Trophoblast cell (in vitro differentiated cells and primary cell): ENCODE results near the gene METTL26.

Source experiments
- DNase-seq, 2 donors: peaks; one replicate each; pipeline ENCODE4 v3.0.0-alpha.2; 2016
- H2AFZ ChIP-seq: 2 replicates; pipeline ENCODE4 v1.6.1; 2013; ENCODE audit warnings: low read length, moderate library complexity, mild to moderate bottlenecking; ENCODE audit not compliant: insufficient read depth, poor library complexity
- H2AK5ac ChIP-seq: 2 replicates; pipeline ENCODE4 v1.6.1; 2013; ENCODE audit warnings: mild to moderate bottlenecking, low read length
- H2BK120ac ChIP-seq: 2 replicates; pipeline ENCODE4 v1.6.1; 2013; ENCODE audit warnings: low read length, mild to moderate bottlenecking, moderate library complexity; ENCODE audit not compliant: insufficient read depth, poor library complexity
- H2BK12ac ChIP-seq: 2 replicates; pipeline ENCODE4 v1.6.1; 2013; ENCODE audit warnings: mild to moderate bottlenecking, low read length, moderate library complexity
- H2BK5ac ChIP-seq: 2 replicates; pipeline ENCODE4 v1.6.1; 2013; ENCODE audit warnings: low read length, low read depth, moderate library complexity, mild to moderate bottlenecking; ENCODE audit not compliant: poor library complexity
- H3K14ac ChIP-seq: 2 replicates; pipeline ENCODE4 v1.6.1; 2013; ENCODE audit warnings: mild to moderate bottlenecking, low read length
- H3K18ac ChIP-seq: 2 replicates; pipeline ENCODE4 v1.6.1; 2013; ENCODE audit warnings: mild to moderate bottlenecking, low read length
- H3K23ac ChIP-seq: 2 replicates; pipeline ENCODE4 v1.6.1; 2013; ENCODE audit warnings: low read length
- H3K27ac ChIP-seq: 2 replicates; pipeline ENCODE4 v1.5.1; 2013; ENCODE audit warnings: low read depth, mild to moderate bottlenecking, inconsistent platforms, low read length, moderate library complexity
- H3K27me3 ChIP-seq: 2 replicates; pipeline ENCODE4 v1.6.1; 2013; ENCODE audit warnings: inconsistent platforms, mild to moderate bottlenecking, low read length, moderate library complexity; ENCODE audit not compliant: insufficient read depth
- H3K36me3 ChIP-seq, 2 experiments: 1 replicate in 1 of 2; 2 replicates in 1 of 2; pipeline ENCODE4 v1.6.1; 2013; ENCODE audit warnings: low read length in 2 of 2, mild to moderate bottlenecking in 2 of 2, moderate library complexity in 1 of 2; ENCODE audit not compliant: insufficient read depth in 2 of 2, control insufficient read depth in 1 of 2
- H3K4ac ChIP-seq: 2 replicates; pipeline ENCODE4 v1.6.1; 2013; ENCODE audit warnings: low read depth, mild to moderate bottlenecking, low read length, moderate library complexity
- H3K4me1 ChIP-seq, 2 experiments: 1 replicate in 1 of 2; 2 replicates in 1 of 2; pipeline ENCODE4 v1.6.1; 2013; ENCODE audit warnings: low read length in 2 of 2, mild to moderate bottlenecking in 2 of 2, moderate library complexity in 1 of 2; ENCODE audit not compliant: insufficient read depth in 2 of 2, control insufficient read depth in 1 of 2
- H3K4me2 ChIP-seq: 2 replicates; pipeline ENCODE4 v1.6.1; 2013; ENCODE audit warnings: inconsistent platforms, mild to moderate bottlenecking, low read length, moderate library complexity
- H3K4me3 ChIP-seq: 2 replicates; pipeline ENCODE4 v1.5.1; 2013; ENCODE audit warnings: mild to moderate bottlenecking, low read depth, low read length, inconsistent platforms
- H3K79me1 ChIP-seq: one replicate; pipeline ENCODE4 v1.6.1; 2013; ENCODE audit warnings: low read length
- H3K79me2 ChIP-seq: 2 replicates; pipeline ENCODE4 v1.6.1; 2013; ENCODE audit warnings: low read length, mild to moderate bottlenecking; ENCODE audit not compliant: control insufficient read depth, insufficient read depth, poor library complexity
- H3K9ac ChIP-seq: 2 replicates; pipeline ENCODE4 v1.6.1; 2013; ENCODE audit warnings: mild to moderate bottlenecking, low read length
- H3K9me3 ChIP-seq: 2 replicates; pipeline ENCODE4 v1.6.1; 2013; ENCODE audit warnings: low read depth, mild to moderate bottlenecking, control low read depth, inconsistent platforms, low read length; ENCODE audit not compliant: insufficient read depth
- H4K12ac ChIP-seq: 2 replicates; pipeline ENCODE4 v1.6.1; 2013; ENCODE audit warnings: low read depth, mild to moderate bottlenecking, low read length, moderate library complexity
- H4K8ac ChIP-seq: 2 replicates; pipeline ENCODE4 v1.6.1; 2013; ENCODE audit warnings: low read depth, mild to moderate bottlenecking, low read length, moderate library complexity
- H4K91ac ChIP-seq: one replicate; pipeline ENCODE4 v1.6.1; 2013; ENCODE audit warnings: low read depth, mild to moderate bottlenecking, low read length, moderate library complexity
- WGBS: extraction: QIAGEN DNeasy Blood & Tissue Kit; methylation state at CpG from one replicate; pipeline ENCODE4 v1.1.7; 2013; ENCODE audit warnings: missing lambda C conversion rate; ENCODE audit not compliant: insufficient read length, insufficient coverage; ENCODE audit errors: extremely low coverage; 5-methylcytosine and 5-hydroxymethylcytosine counted together

Gene METTL26

DNA sequence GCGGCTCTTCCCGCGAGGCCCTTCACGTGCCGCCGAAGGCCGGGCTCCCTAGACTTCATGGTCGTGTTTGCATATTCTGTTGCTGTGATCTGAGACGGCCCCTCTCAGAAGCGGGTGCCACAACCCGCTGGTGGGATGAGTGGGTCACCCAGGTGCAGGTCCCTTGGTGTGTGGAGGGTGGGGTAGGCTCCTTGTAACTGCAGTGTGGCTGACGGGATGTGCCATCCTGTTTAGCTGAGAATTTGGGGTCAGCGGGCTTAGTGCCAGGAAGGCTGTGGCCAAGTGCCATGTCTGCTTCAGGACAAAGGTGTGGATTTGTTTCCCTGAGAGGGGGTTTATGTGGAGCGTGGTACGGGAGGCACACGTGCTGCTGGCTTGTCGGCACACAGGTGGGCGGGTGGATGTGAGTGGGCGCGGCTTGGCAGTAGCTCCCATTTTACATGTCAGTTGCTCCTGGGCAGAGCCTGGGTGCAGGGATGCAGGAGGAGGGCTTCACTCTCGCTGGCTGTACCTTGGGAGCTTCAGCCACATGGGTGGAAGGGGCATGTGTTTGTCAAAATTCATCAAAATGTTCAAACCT, 14.5 kb downstream of the METTL26 start:
- Histone ChIP-seq H3K9me3 (peaks cover 3% of the 10 kb centered on the region), H2BK5ac (no peak overlapping the region), H3K9ac (no peak overlapping the region), H3K79me1 (peaks cover 4% of the 10 kb centered on the region), H3K4ac (no peak overlapping the region), H2AK5ac (no peak overlapping the region), H3K14ac (no peak overlapping the region), H3K4me1 (peaks cover 13 to 20% of the 10 kb centered on the region in 2 experiments), H4K91ac (no peak overlapping the region), H3K36me3 (peaks cover 20 to 23% of the 10 kb centered on the region in 2 experiments), H3K4me3 (no peak overlapping the region), H4K12ac (no peak overlapping the region), H3K4me2 (no peak overlapping the region), H3K27ac (no peak overlapping the region), H2BK120ac (no peak overlapping the region), H2BK12ac (no peak overlapping the region), H2AFZ (no peak overlapping the region), H3K27me3 (no peaks in the 10 kb centered on the region), H3K79me2 (no peaks in the 10 kb centered on the region), H3K18ac (no peak overlapping the region), H3K23ac (no peak overlapping the region), H4K8ac (no peak overlapping the region)
- WGBS, result no CpG with 5 or more reads among the region's 21 CpGs
- DNase-seq, result no peak

DNA sequence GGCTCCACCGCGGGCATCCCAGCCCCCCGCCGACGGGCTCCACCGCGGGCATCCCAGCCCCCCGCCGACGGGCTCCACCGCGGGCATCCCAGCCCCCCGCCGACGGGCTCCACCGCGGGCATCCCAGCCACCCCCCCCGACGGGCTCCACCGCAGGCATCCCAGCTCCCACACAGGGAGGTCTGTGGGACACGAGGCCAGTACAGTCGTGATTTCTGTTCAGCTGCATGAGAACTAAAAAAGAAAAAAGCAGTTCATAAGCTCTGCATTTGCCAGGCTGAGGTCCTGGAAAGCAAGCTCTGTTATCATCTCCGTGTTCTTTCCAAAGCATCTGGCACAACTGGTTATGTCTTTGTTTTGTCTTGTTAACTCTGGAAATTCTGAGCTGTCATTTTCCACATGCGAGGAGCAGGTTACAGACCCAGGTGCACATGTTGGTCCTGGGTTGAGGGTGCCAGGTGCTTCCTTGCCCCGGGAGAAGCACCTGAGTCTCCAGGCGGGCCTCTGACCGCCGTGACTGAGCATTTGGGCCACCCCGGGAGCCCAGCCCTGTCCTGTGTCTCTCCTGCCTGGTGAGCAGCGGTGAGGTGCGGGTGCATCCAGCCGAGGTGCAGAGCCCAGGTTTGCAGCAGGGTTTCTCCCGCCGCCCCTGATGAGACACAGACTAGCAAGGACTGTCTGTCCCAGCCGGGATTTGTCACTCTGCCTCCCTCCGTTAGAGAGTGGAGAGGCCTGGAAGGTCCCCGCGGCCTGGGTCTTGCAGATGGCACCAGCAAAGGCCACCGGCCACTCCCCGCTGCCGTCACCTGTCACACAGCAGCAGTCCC, 15.2 kb downstream of the METTL26 start:
- Histone ChIP-seq H3K27me3 (no peaks in the 10 kb centered on the region), H4K8ac (no peak overlapping the region), H3K79me2 (no peaks in the 10 kb centered on the region), H3K9me3 (no peaks in the 10 kb centered on the region), H3K27ac (no peak overlapping the region), H3K14ac (no peak overlapping the region), H2BK5ac (no peak overlapping the region), H4K12ac (no peak overlapping the region), H4K91ac (no peak overlapping the region), H3K23ac (no peak overlapping the region), H3K4me2 (no peak overlapping the region), H3K18ac (no peak overlapping the region), H3K9ac (no peak overlapping the region), H2BK120ac (no peak overlapping the region), H3K4ac (no peak overlapping the region), H2AFZ (no peak overlapping the region), H3K79me1 (peaks cover 4% of the 10 kb centered on the region), H3K36me3 (peaks cover 14 to 18% of the 10 kb centered on the region in 2 experiments), H3K4me1 (peaks cover 13 to 16% of the 10 kb centered on the region in 2 experiments), H2BK12ac (no peak overlapping the region), H2AK5ac (no peak overlapping the region), H3K4me3 (no peak overlapping the region)
- peak in 1 of 2 donors; percentile 67 for DNase-seq
- no CpG with 5 or more reads among the region's 41 CpGs for WGBS

DNA sequence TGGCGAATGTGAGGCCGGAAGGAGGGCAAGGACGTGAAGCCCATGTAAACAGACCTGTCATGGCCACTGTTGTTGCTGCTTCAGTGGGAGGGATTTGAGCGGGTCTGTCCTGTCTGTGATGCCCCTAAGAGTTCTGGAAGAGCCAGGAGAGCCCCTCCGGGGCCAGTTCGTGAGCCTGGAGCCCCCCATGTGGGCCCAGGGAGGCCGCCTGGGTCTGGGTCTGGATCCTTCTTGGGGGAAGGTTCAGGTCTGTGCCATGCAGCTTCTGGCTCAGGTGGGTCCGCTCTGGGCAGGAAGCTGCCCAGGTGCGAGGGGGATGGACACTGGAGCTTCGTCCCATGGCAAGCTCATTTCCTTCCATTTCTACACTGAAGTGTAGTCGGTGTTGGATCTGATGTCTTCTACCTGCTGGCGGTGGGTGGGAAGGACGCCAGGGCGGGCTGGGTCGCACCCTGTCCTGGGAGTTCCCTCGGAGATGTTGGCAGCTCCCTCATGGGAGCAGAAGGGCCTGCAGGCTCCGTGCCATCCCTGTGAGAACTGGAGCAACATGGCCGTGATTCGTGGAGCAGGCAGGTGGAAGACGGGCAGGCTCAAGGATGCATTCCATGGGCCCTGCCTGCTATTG, 16.5 kb downstream of the METTL26 start:
- Histone ChIP-seq H2AFZ (no peak overlapping the region), H3K79me1 (peaks cover 4% of the 10 kb centered on the region), H3K9ac (no peak overlapping the region), H3K14ac (no peak overlapping the region), H3K4me1 (peaks cover 13 to 15% of the 10 kb centered on the region in 2 experiments), H4K12ac (no peak overlapping the region), H4K8ac (no peak overlapping the region), H3K23ac (no peak overlapping the region), H2AK5ac (no peak overlapping the region), H3K18ac (no peak overlapping the region), H3K9me3 (no peaks in the 10 kb centered on the region), H3K36me3 (peaks cover 10 to 12% of the 10 kb centered on the region in 2 experiments), H3K4ac (no peak overlapping the region), H3K27me3 (no peaks in the 10 kb centered on the region), H3K27ac (no peak overlapping the region), H3K4me2 (no peak overlapping the region), H3K4me3 (no peak overlapping the region), H2BK12ac (no peak overlapping the region), H2BK5ac (no peak overlapping the region), H4K91ac (no peak overlapping the region), H2BK120ac (no peak overlapping the region), H3K79me2 (no peaks in the 10 kb centered on the region)
- WGBS, result no CpG with 5 or more reads among the region's 20 CpGs
- no peak for DNase-seq

DNA sequence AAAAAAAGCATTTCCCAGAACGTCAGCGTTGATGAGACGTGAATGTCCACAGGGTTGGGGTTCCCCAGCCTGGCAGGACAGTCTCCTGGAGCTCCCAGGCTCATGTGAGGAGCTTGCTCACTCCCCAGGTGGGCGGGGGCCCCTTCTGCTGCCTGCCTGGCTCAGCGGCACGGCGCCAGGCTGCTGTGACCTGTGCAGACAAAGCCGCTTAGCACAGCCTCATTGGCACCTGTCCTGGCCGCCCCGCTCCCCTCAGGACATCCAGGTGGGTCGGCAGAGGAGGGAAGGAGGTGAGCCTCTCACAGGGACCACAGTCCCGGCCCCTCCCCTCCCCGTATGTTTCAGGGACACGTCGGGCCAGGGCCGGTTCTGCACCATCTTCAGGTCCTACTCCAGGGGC, 18.2 kb downstream of the METTL26 start:
- Histone ChIP-seq H3K27me3 (no peaks in the 10 kb centered on the region), H2AK5ac (no peak overlapping the region), H3K14ac (no peak overlapping the region), H3K4me3 (no peak overlapping the region), H3K79me2 (no peaks in the 10 kb centered on the region), H3K36me3 (peaks cover 13 to 15% of the 10 kb centered on the region in 2 experiments), H3K9me3 (peaks cover 5% of the 10 kb centered on the region), H3K4me1 (peaks cover 5 to 6% of the 10 kb centered on the region in 2 experiments), H4K12ac (no peak overlapping the region), H4K8ac (no peak overlapping the region), H2BK12ac (no peak overlapping the region), H3K4me2 (no peak overlapping the region), H4K91ac (no peak overlapping the region), H2BK5ac (no peak overlapping the region), H3K4ac (no peak overlapping the region), H2BK120ac (no peak overlapping the region), H3K23ac (no peak overlapping the region), H2AFZ (no peak overlapping the region), H3K27ac (no peak overlapping the region), H3K9ac (no peak overlapping the region), H3K18ac (no peak overlapping the region), H3K79me1 (peaks cover 4% of the 10 kb centered on the region)
- no CpG with 5 or more reads among the region's 16 CpGs for WGBS
- no peak for DNase-seq
